Measurements from ENCODE around the gene CDKAL1.

DNA sequence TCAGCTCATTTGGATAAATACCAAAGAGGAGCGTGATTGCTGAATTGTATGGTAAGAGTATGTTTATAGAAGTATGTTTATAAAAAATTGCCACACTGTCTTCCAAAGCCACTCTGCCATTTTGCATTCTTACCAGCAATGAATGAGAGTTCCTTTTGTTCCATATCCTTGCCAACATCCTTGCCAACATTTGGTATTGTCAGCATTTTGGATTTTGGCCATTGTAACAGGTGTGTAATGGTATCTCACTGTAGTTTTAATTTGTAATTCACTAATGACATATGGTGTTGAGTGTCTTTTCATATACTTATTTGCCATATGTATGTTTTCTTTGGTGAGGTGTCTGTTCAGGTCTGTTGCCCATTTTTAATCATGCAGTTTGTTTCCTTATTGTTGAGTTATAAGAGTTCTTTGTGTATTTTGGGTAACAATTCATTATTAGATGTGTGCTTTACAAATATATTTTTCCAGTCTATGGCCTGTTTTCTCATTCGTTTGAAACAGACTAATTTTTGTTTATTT lies 539.1 kb downstream of the CDKAL1 start:
- TF ChIP-seq, protein P1, sequence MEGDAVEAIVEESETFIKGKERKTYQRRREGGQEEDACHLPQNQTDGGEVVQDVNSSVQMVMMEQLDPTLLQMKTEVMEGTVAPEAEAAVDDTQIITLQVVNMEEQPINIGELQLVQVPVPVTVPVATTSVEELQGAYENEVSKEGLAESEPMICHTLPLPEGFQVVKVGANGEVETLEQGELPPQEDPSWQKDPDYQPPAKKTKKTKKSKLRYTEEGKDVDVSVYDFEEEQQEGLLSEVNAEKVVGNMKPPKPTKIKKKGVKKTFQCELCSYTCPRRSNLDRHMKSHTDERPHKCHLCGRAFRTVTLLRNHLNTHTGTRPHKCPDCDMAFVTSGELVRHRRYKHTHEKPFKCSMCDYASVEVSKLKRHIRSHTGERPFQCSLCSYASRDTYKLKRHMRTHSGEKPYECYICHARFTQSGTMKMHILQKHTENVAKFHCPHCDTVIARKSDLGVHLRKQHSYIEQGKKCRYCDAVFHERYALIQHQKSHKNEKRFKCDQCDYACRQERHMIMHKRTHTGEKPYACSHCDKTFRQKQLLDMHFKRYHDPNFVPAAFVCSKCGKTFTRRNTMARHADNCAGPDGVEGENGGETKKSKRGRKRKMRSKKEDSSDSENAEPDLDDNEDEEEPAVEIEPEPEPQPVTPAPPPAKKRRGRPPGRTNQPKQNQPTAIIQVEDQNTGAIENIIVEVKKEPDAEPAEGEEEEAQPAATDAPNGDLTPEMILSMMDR (IDR thresholded peaks at IDR 0.05; ENCODE audit: low read length) = no peak
- TF ChIP-seq EZH2phosphoT487 (IDR thresholded peaks at IDR 0.05; ENCODE audit: low read length) = no peak
- TF ChIP-seq EZH2 (optimal IDR thresholded peaks at IDR 0.05; ENCODE audit: low read depth, low read length) = no peak
